WTC11 (cell line): ENCODE results near the gene PDC. TPM values are rescaled to one million over a fixed set of nuclear protein-coding genes. Genes with fewer than 3 reads are reported as not detected.

Experiments
- ATAC-seq: fragments of 200-7000 bp; cut with Tn5 transposase; 2 replicates; pipeline ENCODE4 v1.10.0; 2021; ENCODE audit warnings: mild to moderate bottlenecking, moderate library complexity
- Bru-seq: library from RNA; stranded (reverse); fragments of 400-500 nt; gene quantifications from one replicate; lab custom pipeline; 2021; lab: Mats Ljungman, UMichigan
- CTCF ChIA-PET: fragments of 300-600 bp; sonication (Branson Sonifier 250); formaldehyde crosslinking; loops from one replicate; lab custom pipeline; 2021; ENCODE audit warnings: antibody characterized with exemption; lab: Charles Lee
- POLR2A ChIA-PET: fragments of 350-600 bp; sonication (Branson Sonifier 250); formaldehyde crosslinking; loops from one replicate; lab custom pipeline; 2021; ENCODE audit warnings: antibody characterized with exemption; lab: Charles Lee
- DNase-seq: peaks from one replicate; pipeline ENCODE4 v3.0.0; 2021; ENCODE audit warnings: low spot score
- H3K27ac Mint-ChIP-seq: 2 replicates; pipeline ENCODE4 v1.8.0; 2021; ENCODE audit warnings: mixed read lengths
- H3K27me3 Mint-ChIP-seq: 2 replicates; pipeline ENCODE4 v1.8.0; 2021; ENCODE audit warnings: low read depth, mild to moderate bottlenecking, moderate library complexity, mixed read lengths
- H3K36me3 Mint-ChIP-seq: 2 replicates; pipeline ENCODE4 v1.8.0; 2021; ENCODE audit warnings: mixed read lengths
- H3K4me1 Mint-ChIP-seq: 2 replicates; pipeline ENCODE4 v1.8.0; 2022; ENCODE audit warnings: mixed read lengths
- H3K4me3 Mint-ChIP-seq: 2 replicates; pipeline ENCODE4 v1.8.0; 2021; ENCODE audit warnings: mild to moderate bottlenecking, moderate library complexity, mixed read lengths
- H3K9me3 Mint-ChIP-seq: 2 replicates; pipeline ENCODE4 v1.8.0; 2021; ENCODE audit warnings: mixed read lengths
- CBFB ChIP-seq: sonication (generic); formaldehyde crosslinking; IDR thresholded peaks from 2 replicates; pipeline ENCODE4 v1.8.1; 2022; ENCODE audit warnings: mild to moderate bottlenecking, low read depth, missing genetic modification reagents
- CDX4 ChIP-seq: fragments of 250-450 bp; sonication (Bioruptor Pico); IDR thresholded peaks from 2 replicates; pipeline ENCODE4 v1.9.0; 2021; ENCODE audit warnings: moderate library complexity, mild to moderate bottlenecking, inconsistent platforms, borderline replicate concordance
- E2F5 ChIP-seq: sonication (generic); formaldehyde crosslinking; IDR thresholded peaks from 2 replicates; pipeline ENCODE4 v1.8.1; 2022; ENCODE audit warnings: mild to moderate bottlenecking, moderate library complexity, missing genetic modification reagents
- ERG ChIP-seq: fragments of 250-450 bp; sonication (Bioruptor Pico); IDR thresholded peaks from 2 replicates; pipeline ENCODE4 v1.8.0; 2021; ENCODE audit warnings: mild to moderate bottlenecking
- ESRRA ChIP-seq: sonication (generic); formaldehyde crosslinking; IDR thresholded peaks from 2 replicates; pipeline ENCODE4 v1.8.1; 2022; ENCODE audit warnings: mild to moderate bottlenecking, missing genetic modification reagents, borderline replicate concordance
- FOXK1 ChIP-seq: sonication (generic); formaldehyde crosslinking; IDR thresholded peaks from 2 replicates; pipeline ENCODE4 v1.8.0; 2022; ENCODE audit warnings: mild to moderate bottlenecking, moderate library complexity, missing genetic modification reagents
- FOXP1 ChIP-seq: sonication (generic); formaldehyde crosslinking; IDR thresholded peaks from 2 replicates; pipeline ENCODE4 v1.8.0; 2022; ENCODE audit warnings: missing genetic modification reagents, mild to moderate bottlenecking, moderate library complexity, borderline replicate concordance
- GRHL2 ChIP-seq: fragments of 250-450 bp; sonication (Bioruptor Pico); IDR thresholded peaks from 2 replicates; pipeline ENCODE4 v1.8.0; 2022; ENCODE audit warnings: mild to moderate bottlenecking, moderate library complexity; ENCODE audit not compliant: insufficient replicate concordance, severe bottlenecking
- GTF2I ChIP-seq: fragments of 250-450 bp; sonication (Bioruptor Pico); conservative IDR thresholded peaks from 2 replicates; pipeline ENCODE4 v1.4.0; 2021; ENCODE audit warnings: mild to moderate bottlenecking
- IRF2 ChIP-seq: sonication (generic); formaldehyde crosslinking; IDR thresholded peaks from 2 replicates; pipeline ENCODE4 v1.8.0; 2022; ENCODE audit warnings: low read depth, missing genetic modification reagents, borderline replicate concordance
- JAZF1 ChIP-seq: fragments of 250-450 bp; sonication (Bioruptor Pico); IDR thresholded peaks from 2 replicates; pipeline ENCODE4 v1.9.0; 2021; ENCODE audit warnings: moderate library complexity, mild to moderate bottlenecking, inconsistent platforms
- JUN ChIP-seq: sonication (generic); formaldehyde crosslinking; IDR thresholded peaks from 2 replicates; pipeline ENCODE4 v1.8.0; 2023; ENCODE audit warnings: mild to moderate bottlenecking, missing genetic modification reagents
- MAX ChIP-seq: sonication (generic); formaldehyde crosslinking; IDR thresholded peaks from 2 replicates; pipeline ENCODE4 v1.8.0; 2022; ENCODE audit warnings: mild to moderate bottlenecking, missing genetic modification reagents
- MXD4 ChIP-seq: fragments of 250-450 bp; sonication (Bioruptor Pico); IDR thresholded peaks from 2 replicates; pipeline ENCODE4 v1.8.0; 2021; ENCODE audit warnings: mild to moderate bottlenecking, moderate library complexity, borderline replicate concordance
- NR1H2 ChIP-seq: sonication (generic); formaldehyde crosslinking; IDR thresholded peaks from 2 replicates; pipeline ENCODE4 v1.9.0; 2021; ENCODE audit warnings: mild to moderate bottlenecking, moderate library complexity, missing genetic modification reagents
- OVOL2 ChIP-seq: fragments of 250-450 bp; sonication (Bioruptor Pico); IDR thresholded peaks from 2 replicates; pipeline ENCODE4 v1.9.0; 2021; ENCODE audit warnings: mild to moderate bottlenecking, borderline replicate concordance
- RORB ChIP-seq: fragments of 250-450 bp; sonication (Bioruptor Pico); IDR thresholded peaks from 2 replicates; pipeline ENCODE4 v1.9.0; 2021; ENCODE audit warnings: mild to moderate bottlenecking
- SP1 ChIP-seq: sonication (generic); formaldehyde crosslinking; conservative IDR thresholded peaks from 2 replicates; pipeline ENCODE4 v1.8.1; 2022; ENCODE audit warnings: missing genetic modification reagents
- ZNF219 ChIP-seq: sonication (generic); formaldehyde crosslinking; IDR thresholded peaks from 2 replicates; pipeline ENCODE4 v1.8.0; 2023; ENCODE audit warnings: missing genetic modification reagents, mild to moderate bottlenecking, borderline replicate concordance
- ZNF423 ChIP-seq: fragments of 250-450 bp; sonication (Bioruptor Pico); IDR thresholded peaks from 2 replicates; pipeline ENCODE4 v2.1.2; 2022; ENCODE audit warnings: mild to moderate bottlenecking, moderate library complexity
- ZNF425 ChIP-seq: fragments of 250-450 bp; sonication (Bioruptor Pico); conservative IDR thresholded peaks from 2 replicates; pipeline ENCODE4 v1.9.0; 2021; ENCODE audit warnings: mild to moderate bottlenecking
- long read RNA-seq, 3 experiments: library from RNA in 1 of 3; library from capped mRNA in 1 of 3; library from polyadenylated mRNA in 1 of 3; unstranded in 2 of 3; stranded (forward) in 1 of 3; transcript quantifications; one replicate each; pipeline ENCODE4 v2.0.0, GENCODE V29; 2021
- total RNA-seq: library from RNA; stranded (reverse); gene quantifications from 3 replicates; pipeline ENCODE4 v1.2.3, GENCODE V29; 2021
- TF ChIP-seq, protein P1 (sequence below): sonication (generic); formaldehyde crosslinking; IDR thresholded peaks from 2 replicates; pipeline ENCODE4 v1.8.0; 2022; ENCODE audit warnings: mild to moderate bottlenecking, missing genetic modification reagents
- TF ChIP-seq, protein P2 (sequence below): sonication (generic); formaldehyde crosslinking; IDR thresholded peaks from 2 replicates; pipeline ENCODE4 v1.8.0; 2022; ENCODE audit warnings: mild to moderate bottlenecking, missing genetic modification reagents
- TF ChIP-seq, protein P3 (sequence below): fragments of 250-450 bp; sonication (Bioruptor Pico); IDR thresholded peaks from 2 replicates; pipeline ENCODE4 v2.1.2; 2022; ENCODE audit warnings: mild to moderate bottlenecking, moderate library complexity
- TF ChIP-seq, protein P4 (sequence below): fragments of 250-450 bp; sonication (Bioruptor Pico); IDR thresholded peaks from 2 replicates; pipeline ENCODE4 v1.9.0; 2021; ENCODE audit warnings: mild to moderate bottlenecking

PDC gene
- total RNA-seq (not detected in 3 replicates), Bru-seq, nascent RNA (not detected)
- long read RNA-seq, experiment 1 = 0 reads
- long read RNA-seq, experiment 2 = 0 reads
- long read RNA-seq, experiment 3 = 0 reads

DNA sequence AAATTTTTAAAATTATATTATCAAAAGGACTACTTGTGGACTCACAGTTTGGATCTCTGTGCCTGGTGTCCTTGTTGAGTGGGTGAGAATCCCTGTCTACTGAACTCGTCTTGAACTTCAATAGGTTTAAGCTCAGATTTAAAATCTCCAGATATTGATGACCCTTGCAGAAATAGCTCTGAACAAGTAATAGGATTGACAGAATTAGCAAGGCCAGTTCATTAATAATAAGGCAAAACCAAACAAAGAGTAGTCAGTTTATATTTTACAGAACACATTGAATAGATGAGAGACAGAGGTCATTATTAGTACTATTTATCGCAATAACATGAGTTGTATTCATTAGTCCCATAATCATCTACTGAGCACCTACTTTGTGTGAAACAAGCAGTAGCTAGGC is at the start of gene PDC:
PDC (minus strand) TSS at position 101 of the 400 bp plus-strand sequence. CDS start 11,655 bp downstream, outside the sequence.
- DNase-seq = no peak
- H3K4me3 Mint-ChIP-seq = no peak within 1 kb of the TSS
- no peaks in the 10 kb centered on the region for H3K9me3 Mint-ChIP-seq
- ATAC-seq = no peak
- peaks cover 10% of the 10 kb centered on the region for H3K4me1 Mint-ChIP-seq
- H3K27ac Mint-ChIP-seq = no peak within 1 kb of the TSS
- TF ChIP-seq ZNF219 (CRISPR knock-in tag) (no peak), JUN (CRISPR knock-in tag) (no peak), E2F5 (no peak), NR1H2 (CRISPR knock-in tag) (no peak), ERG (CRISPR knock-in tag) (no peak), MXD4 (CRISPR knock-in tag) (no peak), MAX (CRISPR knock-in tag) (no peak), RORB (CRISPR knock-in tag) (no peak), ZNF425 (no peak), CDX4 (CRISPR knock-in tag) (no peak)
- TF ChIP-seq, protein P1, sequence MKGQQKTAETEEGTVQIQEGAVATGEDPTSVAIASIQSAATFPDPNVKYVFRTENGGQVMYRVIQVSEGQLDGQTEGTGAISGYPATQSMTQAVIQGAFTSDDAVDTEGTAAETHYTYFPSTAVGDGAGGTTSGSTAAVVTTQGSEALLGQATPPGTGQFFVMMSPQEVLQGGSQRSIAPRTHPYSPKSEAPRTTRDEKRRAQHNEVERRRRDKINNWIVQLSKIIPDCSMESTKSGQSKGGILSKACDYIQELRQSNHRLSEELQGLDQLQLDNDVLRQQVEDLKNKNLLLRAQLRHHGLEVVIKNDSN = no peak
- TF ChIP-seq, protein P2, sequence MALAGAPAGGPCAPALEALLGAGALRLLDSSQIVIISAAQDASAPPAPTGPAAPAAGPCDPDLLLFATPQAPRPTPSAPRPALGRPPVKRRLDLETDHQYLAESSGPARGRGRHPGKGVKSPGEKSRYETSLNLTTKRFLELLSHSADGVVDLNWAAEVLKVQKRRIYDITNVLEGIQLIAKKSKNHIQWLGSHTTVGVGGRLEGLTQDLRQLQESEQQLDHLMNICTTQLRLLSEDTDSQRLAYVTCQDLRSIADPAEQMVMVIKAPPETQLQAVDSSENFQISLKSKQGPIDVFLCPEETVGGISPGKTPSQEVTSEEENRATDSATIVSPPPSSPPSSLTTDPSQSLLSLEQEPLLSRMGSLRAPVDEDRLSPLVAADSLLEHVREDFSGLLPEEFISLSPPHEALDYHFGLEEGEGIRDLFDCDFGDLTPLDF (CRISPR knock-in tag) = no peak
- TF ChIP-seq, protein P3, sequence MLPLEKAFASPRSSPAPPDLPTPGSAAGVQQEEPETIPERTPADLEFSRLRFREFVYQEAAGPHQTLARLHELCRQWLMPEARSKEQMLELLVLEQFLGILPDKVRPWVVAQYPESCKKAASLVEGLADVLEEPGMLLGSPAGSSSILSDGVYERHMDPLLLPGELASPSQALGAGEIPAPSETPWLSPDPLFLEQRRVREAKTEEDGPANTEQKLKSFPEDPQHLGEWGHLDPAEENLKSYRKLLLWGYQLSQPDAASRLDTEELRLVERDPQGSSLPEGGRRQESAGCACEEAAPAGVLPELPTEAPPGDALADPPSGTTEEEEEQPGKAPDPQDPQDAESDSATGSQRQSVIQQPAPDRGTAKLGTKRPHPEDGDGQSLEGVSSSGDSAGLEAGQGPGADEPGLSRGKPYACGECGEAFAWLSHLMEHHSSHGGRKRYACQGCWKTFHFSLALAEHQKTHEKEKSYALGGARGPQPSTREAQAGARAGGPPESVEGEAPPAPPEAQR (CRISPR knock-in tag) = no peak
- TF ChIP-seq, all 79 proteins: peak for 0
- POLR2A ChIA-PET = no interaction called here
- Mint-ChIP-seq H3K36me3 (no peaks in the 10 kb centered on the region), H3K27me3 (no peaks in the 10 kb centered on the region)
- CTCF ChIA-PET = no interaction called here

DNA sequence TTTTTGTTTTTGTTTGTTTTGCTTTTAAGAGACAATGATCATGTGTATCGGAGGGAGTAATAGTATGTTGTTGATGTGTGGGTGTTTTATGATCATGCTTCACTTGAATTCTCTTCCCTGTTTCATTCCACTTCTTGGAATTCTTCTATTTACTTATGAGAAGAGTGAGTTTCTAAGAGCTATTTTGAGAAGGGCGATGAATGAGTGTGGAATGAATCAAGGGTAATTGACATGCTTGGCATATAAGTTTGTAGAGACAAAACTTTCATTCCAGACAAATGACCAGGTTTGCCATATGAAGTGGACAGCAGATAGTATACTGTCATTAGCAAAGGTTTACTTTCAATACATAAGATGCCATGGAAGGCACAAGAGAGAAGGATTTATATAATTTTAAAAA is 42.3 kb upstream of the PDC start:
- peaks cover 18% of the 10 kb centered on the region for H3K4me1 Mint-ChIP-seq
- peaks cover 12% of the 10 kb centered on the region for H3K36me3 Mint-ChIP-seq
- H3K27me3 Mint-ChIP-seq = no peaks in the 10 kb centered on the region
- POLR2A ChIA-PET = no interaction called here
- H3K4me3 Mint-ChIP-seq = no peak overlapping the region
- CTCF ChIA-PET = no interaction called here
- H3K27ac Mint-ChIP-seq = no peak overlapping the region
- ATAC-seq (no peak), DNase-seq (no peak)
- H3K9me3 Mint-ChIP-seq = peaks cover 21% of the 10 kb centered on the region
- TF ChIP-seq FOXK1 (no peak), CBFB (CRISPR knock-in tag) (no peak), IRF2 (CRISPR knock-in tag) (no peak), JAZF1 (no peak), GRHL2 (CRISPR knock-in tag) (no peak), ESRRA (CRISPR knock-in tag) (no peak), FOXP1 (CRISPR knock-in tag) (no peak), ZNF423 (no peak), SP1 (no peak), GTF2I (CRISPR knock-in tag) (no peak), OVOL2 (CRISPR knock-in tag) (no peak)
- TF ChIP-seq, protein P4, sequence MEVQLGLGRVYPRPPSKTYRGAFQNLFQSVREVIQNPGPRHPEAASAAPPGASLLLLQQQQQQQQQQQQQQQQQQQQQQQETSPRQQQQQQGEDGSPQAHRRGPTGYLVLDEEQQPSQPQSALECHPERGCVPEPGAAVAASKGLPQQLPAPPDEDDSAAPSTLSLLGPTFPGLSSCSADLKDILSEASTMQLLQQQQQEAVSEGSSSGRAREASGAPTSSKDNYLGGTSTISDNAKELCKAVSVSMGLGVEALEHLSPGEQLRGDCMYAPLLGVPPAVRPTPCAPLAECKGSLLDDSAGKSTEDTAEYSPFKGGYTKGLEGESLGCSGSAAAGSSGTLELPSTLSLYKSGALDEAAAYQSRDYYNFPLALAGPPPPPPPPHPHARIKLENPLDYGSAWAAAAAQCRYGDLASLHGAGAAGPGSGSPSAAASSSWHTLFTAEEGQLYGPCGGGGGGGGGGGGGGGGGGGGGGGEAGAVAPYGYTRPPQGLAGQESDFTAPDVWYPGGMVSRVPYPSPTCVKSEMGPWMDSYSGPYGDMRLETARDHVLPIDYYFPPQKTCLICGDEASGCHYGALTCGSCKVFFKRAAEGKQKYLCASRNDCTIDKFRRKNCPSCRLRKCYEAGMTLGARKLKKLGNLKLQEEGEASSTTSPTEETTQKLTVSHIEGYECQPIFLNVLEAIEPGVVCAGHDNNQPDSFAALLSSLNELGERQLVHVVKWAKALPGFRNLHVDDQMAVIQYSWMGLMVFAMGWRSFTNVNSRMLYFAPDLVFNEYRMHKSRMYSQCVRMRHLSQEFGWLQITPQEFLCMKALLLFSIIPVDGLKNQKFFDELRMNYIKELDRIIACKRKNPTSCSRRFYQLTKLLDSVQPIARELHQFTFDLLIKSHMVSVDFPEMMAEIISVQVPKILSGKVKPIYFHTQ (CRISPR knock-in tag) = no peak
